Activated T-helper 2 cell treated with anti-CD3 and anti-CD28 coated beads, Interferon-gamma antibody, Interleukin-2, Interleukin-4, amounts not matched to agents 10 μg/mL and 5 μg/mL and 100 μg/mL, durations not matched to agents 14 hours and 24 hours and 36 hours (primary cell): ENCODE results near the gene RADX. TPM values are rescaled to one million over a fixed set of nuclear protein-coding genes. Genes with fewer than 3 reads are reported as not detected.
A peak's percentile ranks its signal among the peaks of the same experiment; 100 is the strongest.

Source experiments
- DNase-seq: peaks from one replicate; pipeline ENCODE4 v3.0.0; 2021; ENCODE audit warnings: low spot score
- H3K27ac Mint-ChIP-seq: one replicate; pipeline ENCODE4 v1.8.0; 2021; ENCODE audit warnings: mixed read lengths
- H3K27me3 Mint-ChIP-seq: one replicate; pipeline ENCODE4 v1.8.0; 2021; ENCODE audit warnings: low read depth, mixed read lengths
- H3K36me3 Mint-ChIP-seq: one replicate; pipeline ENCODE4 v1.8.0; 2021; ENCODE audit warnings: low read depth, mixed read lengths
- H3K4me1 Mint-ChIP-seq: one replicate; pipeline ENCODE4 v1.8.0; 2021; ENCODE audit warnings: low read depth, mixed read lengths
- H3K4me3 Mint-ChIP-seq: one replicate; pipeline ENCODE4 v1.8.0; 2021; ENCODE audit warnings: low read depth, mild to moderate bottlenecking, moderate library complexity, mixed read lengths
- H3K9me3 Mint-ChIP-seq: one replicate; pipeline ENCODE4 v1.8.0; 2021; ENCODE audit warnings: mixed read lengths
- intact Hi-C: fragments of 100-400 bp; cut with micrococcal nuclease; formaldehyde crosslinking; loops from one replicate; pipeline ENCODE4 v1.15.1; 2023
- total RNA-seq: library from RNA; stranded (reverse); gene quantifications from 2 replicates; pipeline ENCODE4 v1.2.3, GENCODE V29; 2022

The RADX gene
- total RNA-seq, result 6.5 and 8.0 TPM in 2 replicates

- Mint-ChIP-seq H3K4me3 (peak within 1 kb of the TSS; percentile 94), H3K9me3 (no peaks in the 10 kb centered on the region), H3K27ac (peak within 1 kb of the TSS; percentile 84), H3K36me3 (no peaks in the 10 kb centered on the region), H3K4me1 (peaks cover 28% of the 10 kb centered on the region), H3K27me3 (no peaks in the 10 kb centered on the region)
- intact Hi-C loops, result loop anchor here (1.0 kb wide), 1 partner anchor 128 kb away; no protein-coding TSS in a partner anchor
- peak; percentile 84 for DNase-seq
These were observed at the start of gene RADX for GRCh38 chrX:106611679-106612392. Gene RADX, plus strand, starts transcription at chrX:106611978. Its CDS starts 103 bp downstream, at chrX:106612081.

- no peak for DNase-seq
- Mint-ChIP-seq H3K4me1 (no peaks in the 10 kb centered on the region), H3K27ac (no peak overlapping the region), H3K4me3 (no peak overlapping the region), H3K36me3 (no peaks in the 10 kb centered on the region), H3K27me3 (peaks cover 8% of the 10 kb centered on the region), H3K9me3 (no peaks in the 10 kb centered on the region)
- intact Hi-C loops, result no loop called here
These were observed 46.8 kb upstream of the RADX start for GRCh38 chrX:106564986-106565385.

- H3K9me3 Mint-ChIP-seq, result no peaks in the 10 kb centered on the region
- intact Hi-C loops, result no loop called here
- H3K27ac Mint-ChIP-seq, result no peak overlapping the region
- no peak overlapping the region for H3K4me3 Mint-ChIP-seq
- no peaks in the 10 kb centered on the region for H3K36me3 Mint-ChIP-seq
- H3K27me3 Mint-ChIP-seq, result peaks cover 8% of the 10 kb centered on the region
- no peaks in the 10 kb centered on the region for H3K4me1 Mint-ChIP-seq
- no peak for DNase-seq
These were observed 45.4 kb upstream of the RADX start for GRCh38 chrX:106566362-106566761.

GRCh38 chrX:106581856-106582255, 29.9 kb upstream of the RADX start:
- no peak overlapping the region for H3K4me3 Mint-ChIP-seq
- DNase-seq, result no peak

GRCh38 chrX:106585478-106585877, 26.3 kb upstream of the RADX start:
- no peak for DNase-seq
- Mint-ChIP-seq H3K27ac (no peak overlapping the region), H3K4me3 (no peak overlapping the region), H3K9me3 (no peaks in the 10 kb centered on the region), H3K4me1 (peaks cover 3% of the 10 kb centered on the region), H3K36me3 (no peaks in the 10 kb centered on the region), H3K27me3 (no peaks in the 10 kb centered on the region)
- intact Hi-C loops, result no loop called here

More at GRCh38 chrX:106581856-106582255, 29.9 kb upstream of the RADX start:
- Mint-ChIP-seq H3K36me3 (no peaks in the 10 kb centered on the region), H3K27ac (no peak overlapping the region), H3K4me1 (no peaks in the 10 kb centered on the region), H3K27me3 (no peaks in the 10 kb centered on the region), H3K9me3 (no peaks in the 10 kb centered on the region)
- intact Hi-C loops, result no loop called here

GRCh38 chrX:106588801-106589200, 23.0 kb upstream of the RADX start:
- DNase-seq, result no peak
- Mint-ChIP-seq H3K27me3 (peaks cover 3% of the 10 kb centered on the region), H3K9me3 (no peaks in the 10 kb centered on the region), H3K36me3 (no peaks in the 10 kb centered on the region), H3K4me1 (peaks cover 3% of the 10 kb centered on the region), H3K27ac (no peak overlapping the region), H3K4me3 (no peak overlapping the region)
- intact Hi-C loops, result no loop called here

- no peaks in the 10 kb centered on the region for H3K36me3 Mint-ChIP-seq
- no peaks in the 10 kb centered on the region for H3K4me1 Mint-ChIP-seq
- DNase-seq, result no peak
- H3K4me3 Mint-ChIP-seq, result no peak overlapping the region
- H3K27me3 Mint-ChIP-seq, result peaks cover 8% of the 10 kb centered on the region
- no peaks in the 10 kb centered on the region for H3K9me3 Mint-ChIP-seq
- intact Hi-C loops, result no loop called here
- no peak overlapping the region for H3K27ac Mint-ChIP-seq
These were observed 12.4 kb upstream of the RADX start for GRCh38 chrX:106599411-106599810.

GRCh38 chrX:106606571-106606970, 5.2 kb upstream of the RADX start:
- Mint-ChIP-seq H3K27ac (no peak overlapping the region), H3K4me3 (no peak overlapping the region), H3K36me3 (no peaks in the 10 kb centered on the region), H3K9me3 (no peaks in the 10 kb centered on the region), H3K27me3 (no peaks in the 10 kb centered on the region), H3K4me1 (peaks cover 15% of the 10 kb centered on the region)
- DNase-seq, result no peak
- intact Hi-C loops, result no loop called here

GRCh38 chrX:106608016-106608415, 3.8 kb upstream of the RADX start:
- Mint-ChIP-seq H3K27me3 (no peaks in the 10 kb centered on the region), H3K9me3 (no peaks in the 10 kb centered on the region), H3K4me1 (peaks cover 21% of the 10 kb centered on the region), H3K36me3 (no peaks in the 10 kb centered on the region), H3K4me3 (no peak overlapping the region), H3K27ac (no peak overlapping the region)
- DNase-seq, result no peak
- intact Hi-C loops, result no loop called here

- peak overlapping the region; percentile 72 for H3K27ac Mint-ChIP-seq
- DNase-seq, result no peak
- H3K36me3 Mint-ChIP-seq, result no peaks in the 10 kb centered on the region
- intact Hi-C loops, result loop anchor here (1.0 kb wide), 1 partner anchor 127 kb away; no protein-coding TSS in a partner anchor
- H3K4me1 Mint-ChIP-seq, result peaks cover 28% of the 10 kb centered on the region
- H3K27me3 Mint-ChIP-seq, result no peaks in the 10 kb centered on the region
- no peaks in the 10 kb centered on the region for H3K9me3 Mint-ChIP-seq
- peak overlapping the region; percentile 94 for H3K4me3 Mint-ChIP-seq
These were observed 480 bp upstream of the RADX start for GRCh38 chrX:106611317-106611678.

GRCh38 chrX:106612393-106612763, 600 bp downstream of the RADX start:
- no peaks in the 10 kb centered on the region for H3K36me3 Mint-ChIP-seq

GRCh38 chrX:106613277-106613676, 1.5 kb downstream of the RADX start:
- H3K4me3 Mint-ChIP-seq, result peak overlapping the region; percentile 94
- H3K36me3 Mint-ChIP-seq, result no peaks in the 10 kb centered on the region
- peaks cover 22% of the 10 kb centered on the region for H3K4me1 Mint-ChIP-seq
- H3K27me3 Mint-ChIP-seq, result no peaks in the 10 kb centered on the region
- DNase-seq, result no peak
- intact Hi-C loops, result no loop called here
- no peak overlapping the region for H3K27ac Mint-ChIP-seq
- no peaks in the 10 kb centered on the region for H3K9me3 Mint-ChIP-seq

More at GRCh38 chrX:106612393-106612763, 600 bp downstream of the RADX start:
- Mint-ChIP-seq H3K4me3 (peak overlapping the region; percentile 94), H3K4me1 (peaks cover 28% of the 10 kb centered on the region), H3K27me3 (no peaks in the 10 kb centered on the region), H3K27ac (peak overlapping the region; percentile 82), H3K9me3 (no peaks in the 10 kb centered on the region)
- intact Hi-C loops, result no loop called here
- no peak for DNase-seq

GRCh38 chrX:106615041-106615440, 3.3 kb downstream of the RADX start:
- H3K36me3 Mint-ChIP-seq, result no peaks in the 10 kb centered on the region
- no peaks in the 10 kb centered on the region for H3K9me3 Mint-ChIP-seq
- no peak for DNase-seq
- H3K27ac Mint-ChIP-seq, result no peak overlapping the region
- intact Hi-C loops, result no loop called here
- no peaks in the 10 kb centered on the region for H3K27me3 Mint-ChIP-seq
- H3K4me3 Mint-ChIP-seq, result no peak overlapping the region
- peaks cover 20% of the 10 kb centered on the region for H3K4me1 Mint-ChIP-seq
